ENCODE results near the gene COL5A1. TPM values are rescaled to one million over a fixed set of nuclear protein-coding genes. Genes with fewer than 3 reads are reported as not detected.
"Not testable (repeated sequence)": the region's sequence is repeated elsewhere in the genome, so short reads cannot be mapped to it uniquely, and the experiment has no call there.

COL5A1 gene
- total and polyA plus RNA-seq, 3 experiments from 2014 or later, result 0.02 to 0.43 (median 0.13) TPM

DNA sequence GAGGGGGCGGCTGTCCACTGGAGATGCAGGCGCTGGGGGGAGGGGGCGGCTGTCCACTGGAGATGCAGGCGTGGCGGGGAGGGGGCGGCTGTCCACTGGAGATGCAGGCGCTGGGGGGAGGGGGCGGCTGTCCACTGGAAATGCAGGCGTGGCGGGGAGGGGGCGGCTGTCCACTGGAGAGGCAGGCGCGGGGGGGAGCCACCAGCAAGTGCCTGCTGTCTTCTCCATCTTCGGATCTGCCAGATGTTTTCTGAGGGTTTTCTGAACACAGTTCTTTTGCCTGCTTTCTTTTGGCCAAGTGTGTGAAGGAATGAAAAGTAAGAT is 2.8 kb downstream of the COL5A1 start:
- POLR2A ChIA-PET; H3K4me3 ChIP-seq (ENCODE audit: low read length); H3K9me3 Mint-ChIP-seq; DNase-seq; H3K27me3 ChIP-seq (ENCODE audit: insufficient read depth, low read length, poor library complexity, severe bottlenecking); H3K36me3 ChIP-seq (ENCODE audit: insufficient read depth, low read length); H3K9me3 ChIP-seq (ENCODE audit: low read length); CTCF ChIA-PET; H3K4me1 ChIP-seq (ENCODE audit: insufficient read depth, low read length); H3K4me1 Mint-ChIP-seq; H3K36me3 Mint-ChIP-seq; H3K27ac ChIP-seq (ENCODE audit: low read depth, low read length); H3K27ac Mint-ChIP-seq: not testable (repeated sequence)
- Mint-ChIP-seq H3K27me3 (peaks cover 3 to 21% of the 10 kb centered on the region in 2 donors), H3K4me3 (peak overlapping the region in 1 of 7 donors; percentile 29)

DNA sequence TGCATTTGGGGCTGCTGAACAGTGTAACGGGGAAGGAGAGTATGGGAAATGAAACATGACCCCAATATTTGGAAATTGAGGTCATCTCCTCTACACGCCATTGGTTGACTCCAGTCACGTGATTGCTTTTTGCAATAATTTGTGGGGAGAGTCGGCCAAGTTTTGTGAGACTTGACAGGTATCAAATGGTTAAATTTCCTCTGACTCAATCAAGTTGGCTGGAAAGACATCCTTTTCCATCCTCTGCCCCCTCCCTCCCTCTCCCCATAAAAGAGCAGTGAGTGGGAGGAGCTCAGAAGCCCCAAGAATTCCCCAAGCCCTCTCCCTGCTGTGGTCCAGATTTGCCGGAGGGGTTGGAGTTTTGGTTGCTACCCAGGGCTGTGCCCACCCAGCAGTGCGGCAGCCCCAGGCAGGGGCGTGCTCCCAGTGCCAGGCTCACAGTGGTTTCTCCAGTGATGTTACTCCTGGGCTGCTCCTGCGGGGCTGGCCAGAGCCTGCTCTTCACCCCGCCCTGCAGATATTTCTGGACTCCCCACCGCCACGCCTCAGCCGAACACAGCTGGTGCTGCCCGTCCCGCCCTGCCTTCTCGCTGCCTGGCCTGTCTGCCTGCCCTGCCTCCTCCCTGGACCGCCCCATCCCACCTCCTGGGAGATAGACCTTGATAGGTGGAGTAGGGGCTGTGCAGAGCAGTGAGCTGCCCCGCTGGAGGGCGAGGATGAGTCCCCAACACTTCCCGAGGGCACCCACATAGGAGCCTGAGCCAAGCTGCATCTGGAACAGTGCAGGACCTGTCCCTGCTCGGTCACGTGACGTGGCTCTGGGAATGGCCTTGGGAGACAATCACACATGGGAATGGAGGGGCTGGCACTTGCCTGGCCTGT is 3.4 kb downstream of the COL5A1 start:
- no peaks in the 10 kb centered on the region for H3K27me3 ChIP-seq (ENCODE audit: insufficient read depth, low read length, poor library complexity, severe bottlenecking)
- H3K27ac ChIP-seq (ENCODE audit: low read depth, low read length), result no peak overlapping the region
- no peaks in the 10 kb centered on the region for H3K36me3 ChIP-seq (ENCODE audit: insufficient read depth, low read length)
- Mint-ChIP-seq H3K4me3 (peak overlapping the region in 1 of 7 donors; percentile 29), H3K27ac (no peak overlapping the region), H3K27me3 (peaks cover 3 to 23% of the 10 kb centered on the region in 2 donors), H3K4me1 (peaks cover 0 to 13% (median 5%) of the 10 kb centered on the region in 3 donors), H3K36me3 (no peaks in the 10 kb centered on the region), H3K9me3 (no peaks in the 10 kb centered on the region)
- H3K4me3 ChIP-seq (ENCODE audit: low read length), result no peak overlapping the region
- ChIA-PET CTCF (no interaction called here), POLR2A (no interaction called here)
- H3K4me1 ChIP-seq (ENCODE audit: insufficient read depth, low read length), result no peaks in the 10 kb centered on the region
- no peaks in the 10 kb centered on the region for H3K9me3 ChIP-seq (ENCODE audit: low read length)
- DNase-seq, result no peak

DNA sequence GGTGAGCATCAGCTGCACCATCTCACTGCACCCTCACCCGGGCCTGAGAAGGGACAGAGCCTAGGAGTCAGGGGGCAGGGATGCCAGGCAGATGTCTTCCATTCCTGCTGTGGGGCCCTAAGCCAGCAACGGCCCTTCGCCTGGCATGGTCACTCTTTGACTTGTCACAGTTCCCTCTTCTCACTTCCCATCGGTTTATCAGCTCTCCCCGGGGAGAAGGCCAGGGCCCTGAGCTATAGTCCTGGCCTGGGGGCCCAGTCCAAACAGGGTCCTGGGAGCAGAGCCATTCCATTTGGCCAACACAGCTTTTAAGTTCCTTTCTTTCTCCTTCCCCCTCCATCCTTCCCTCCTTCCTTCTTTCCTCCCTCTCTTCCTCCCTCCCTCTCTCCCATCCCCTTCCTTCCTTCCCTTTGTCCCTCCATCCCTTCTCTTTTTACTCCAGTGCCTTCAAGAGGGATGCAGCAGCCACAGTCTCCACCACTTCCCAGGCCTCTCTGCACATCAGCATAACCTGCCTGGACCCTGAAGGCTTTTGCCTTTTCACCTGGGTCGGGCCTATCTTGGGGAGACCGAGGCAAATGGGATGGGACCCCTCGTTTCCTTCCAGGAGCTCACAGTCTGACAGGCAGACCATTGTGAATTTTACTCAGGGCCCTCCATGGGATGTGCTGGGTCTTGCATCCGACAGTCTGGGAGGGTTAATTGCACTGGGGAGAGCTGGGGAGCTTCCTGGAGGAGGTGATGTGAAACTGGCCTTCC is 4.2 kb downstream of the COL5A1 start:
- POLR2A ChIA-PET, result no interaction called here
- Mint-ChIP-seq H3K36me3 (no peaks in the 10 kb centered on the region), H3K9me3 (no peaks in the 10 kb centered on the region), H3K27me3 (peaks cover 3 to 18% of the 10 kb centered on the region in 2 donors), H3K4me1 (peaks cover 0 to 13% (median 2%) of the 10 kb centered on the region in 3 donors), H3K4me3 (no peak overlapping the region), H3K27ac (peak overlapping the region in 2 of 8 donors; percentile 53 to 54)
- Histone ChIP-seq H3K27me3 (ENCODE audit: insufficient read depth, low read length, poor library complexity, severe bottlenecking) (no peaks in the 10 kb centered on the region), H3K4me3 (ENCODE audit: low read length) (no peak overlapping the region), H3K27ac (ENCODE audit: low read depth, low read length) (no peak overlapping the region), H3K9me3 (ENCODE audit: low read length) (no peaks in the 10 kb centered on the region), H3K4me1 (ENCODE audit: insufficient read depth, low read length) (no peaks in the 10 kb centered on the region), H3K36me3 (ENCODE audit: insufficient read depth, low read length) (no peaks in the 10 kb centered on the region)
- no peak for DNase-seq
- CTCF ChIA-PET, result no interaction called here

DNA sequence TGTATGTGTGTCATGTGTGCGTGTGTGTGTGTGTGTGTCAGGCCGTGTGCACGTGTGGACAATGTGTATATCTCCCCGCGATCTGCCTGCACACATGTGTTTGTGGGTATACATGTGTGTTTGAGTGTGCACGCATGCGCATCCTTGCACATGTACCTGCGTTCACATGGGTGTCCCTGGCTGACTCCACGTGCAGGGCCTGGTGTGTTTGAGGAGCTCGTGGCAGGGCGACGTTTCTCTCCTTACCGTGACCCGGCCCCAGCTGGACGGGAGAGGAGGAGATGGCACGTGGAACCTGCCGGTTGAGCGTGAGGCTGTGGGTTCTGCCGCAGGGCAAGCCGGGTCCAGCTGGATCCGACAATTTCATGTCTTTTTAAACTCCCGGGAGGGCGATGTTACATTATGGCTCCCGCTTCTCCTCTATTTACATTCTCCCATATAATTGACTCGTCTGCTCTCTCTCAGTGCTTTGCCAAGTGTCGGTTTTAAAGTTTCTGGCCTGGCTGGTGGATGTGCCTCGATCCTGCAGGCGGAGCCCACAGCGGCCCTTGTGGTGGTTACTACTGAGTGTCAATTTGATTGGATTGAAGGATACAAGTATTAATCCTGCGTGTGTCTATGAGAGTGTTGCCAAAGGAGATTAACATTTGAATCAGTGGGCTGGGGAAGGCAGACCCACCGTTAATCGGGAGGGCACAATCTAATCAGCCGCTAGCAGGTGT is 5.9 kb downstream of the COL5A1 start:
- H3K36me3 Mint-ChIP-seq, result no peaks in the 10 kb centered on the region
- no peak for DNase-seq
- Histone ChIP-seq H3K4me3 (ENCODE audit: low read length) (no peak overlapping the region), H3K27ac (ENCODE audit: low read depth, low read length) (no peak overlapping the region), H3K4me1 (ENCODE audit: insufficient read depth, low read length) (no peaks in the 10 kb centered on the region), H3K27me3 (ENCODE audit: insufficient read depth, low read length, poor library complexity, severe bottlenecking) (no peaks in the 10 kb centered on the region), H3K36me3 (ENCODE audit: insufficient read depth, low read length) (no peaks in the 10 kb centered on the region), H3K9me3 (ENCODE audit: low read length) (no peaks in the 10 kb centered on the region)
- H3K9me3 Mint-ChIP-seq, result no peaks in the 10 kb centered on the region
- peaks cover 2 to 23% of the 10 kb centered on the region in 2 donors for H3K27me3 Mint-ChIP-seq
- H3K4me3 Mint-ChIP-seq, result no peak overlapping the region
- peaks cover 0 to 12% (median 0%) of the 10 kb centered on the region in 3 donors for H3K4me1 Mint-ChIP-seq
- peak overlapping the region in 1 of 8 donors; percentile 70 for H3K27ac Mint-ChIP-seq
- POLR2A ChIA-PET, result no interaction called here
- CTCF ChIA-PET, result no interaction called here

DNA sequence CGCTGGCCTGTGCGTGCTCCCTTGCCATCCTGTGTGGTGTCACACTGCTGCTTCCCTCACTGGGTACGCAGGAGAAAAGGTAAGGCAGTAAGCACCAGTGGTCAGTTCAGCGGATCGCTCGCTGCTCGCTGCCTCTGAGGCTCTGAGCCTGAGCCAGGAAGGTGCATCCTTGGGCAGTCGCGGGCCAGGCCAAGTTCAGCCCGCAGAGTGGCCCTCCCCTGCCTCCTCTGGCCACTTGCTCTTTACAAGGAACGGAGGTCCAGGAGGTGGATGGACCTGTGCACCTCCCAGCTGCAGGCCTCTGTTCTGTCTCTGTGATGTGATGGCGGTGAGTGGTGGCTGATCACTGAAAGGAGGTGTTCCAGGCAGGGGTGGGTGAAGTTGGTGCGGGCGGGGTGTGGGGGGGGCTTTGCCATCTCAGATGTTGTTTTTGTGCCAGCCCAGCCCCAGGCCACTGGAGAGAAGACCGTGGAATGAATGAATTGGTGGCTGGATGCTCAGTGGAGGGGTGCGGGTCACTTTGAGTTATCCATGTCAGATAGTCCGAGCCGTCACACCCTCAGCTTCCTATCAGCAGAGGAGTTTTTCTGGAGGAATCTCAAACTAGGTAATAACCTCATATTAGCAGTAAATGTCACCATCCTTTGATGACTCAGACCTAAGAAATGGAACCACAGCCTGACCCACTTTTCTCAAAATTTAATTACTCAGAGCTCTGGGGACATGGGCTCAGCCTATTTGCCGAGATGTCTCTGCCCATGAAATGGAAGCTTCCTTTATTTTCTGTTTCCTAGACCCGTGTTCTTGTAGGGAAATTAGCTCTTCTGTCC is 7.3 kb downstream of the COL5A1 start:
- no peaks in the 10 kb centered on the region for H3K9me3 Mint-ChIP-seq
- Histone ChIP-seq H3K9me3 (ENCODE audit: low read length) (no peaks in the 10 kb centered on the region), H3K27me3 (ENCODE audit: insufficient read depth, low read length, poor library complexity, severe bottlenecking) (no peaks in the 10 kb centered on the region), H3K36me3 (ENCODE audit: insufficient read depth, low read length) (no peaks in the 10 kb centered on the region), H3K4me3 (ENCODE audit: low read length) (no peak overlapping the region), H3K27ac (ENCODE audit: low read depth, low read length) (no peak overlapping the region), H3K4me1 (ENCODE audit: insufficient read depth, low read length) (no peaks in the 10 kb centered on the region)
- peak overlapping the region in 5 of 8 donors; percentile 78 to 88 (median 88) for H3K27ac Mint-ChIP-seq
- CTCF ChIA-PET, result no interaction called here
- POLR2A ChIA-PET, result no interaction called here
- peak overlapping the region in 6 of 7 donors; percentile 23 to 71 (median 62) for H3K4me3 Mint-ChIP-seq
- H3K36me3 Mint-ChIP-seq, result no peaks in the 10 kb centered on the region
- H3K4me1 Mint-ChIP-seq, result peaks cover 0 to 11% (median 0%) of the 10 kb centered on the region in 3 donors
- H3K27me3 Mint-ChIP-seq, result peaks cover 1 to 13% of the 10 kb centered on the region in 2 donors
- DNase-seq, result peak in 1 of 5 donors; percentile 20

DNA sequence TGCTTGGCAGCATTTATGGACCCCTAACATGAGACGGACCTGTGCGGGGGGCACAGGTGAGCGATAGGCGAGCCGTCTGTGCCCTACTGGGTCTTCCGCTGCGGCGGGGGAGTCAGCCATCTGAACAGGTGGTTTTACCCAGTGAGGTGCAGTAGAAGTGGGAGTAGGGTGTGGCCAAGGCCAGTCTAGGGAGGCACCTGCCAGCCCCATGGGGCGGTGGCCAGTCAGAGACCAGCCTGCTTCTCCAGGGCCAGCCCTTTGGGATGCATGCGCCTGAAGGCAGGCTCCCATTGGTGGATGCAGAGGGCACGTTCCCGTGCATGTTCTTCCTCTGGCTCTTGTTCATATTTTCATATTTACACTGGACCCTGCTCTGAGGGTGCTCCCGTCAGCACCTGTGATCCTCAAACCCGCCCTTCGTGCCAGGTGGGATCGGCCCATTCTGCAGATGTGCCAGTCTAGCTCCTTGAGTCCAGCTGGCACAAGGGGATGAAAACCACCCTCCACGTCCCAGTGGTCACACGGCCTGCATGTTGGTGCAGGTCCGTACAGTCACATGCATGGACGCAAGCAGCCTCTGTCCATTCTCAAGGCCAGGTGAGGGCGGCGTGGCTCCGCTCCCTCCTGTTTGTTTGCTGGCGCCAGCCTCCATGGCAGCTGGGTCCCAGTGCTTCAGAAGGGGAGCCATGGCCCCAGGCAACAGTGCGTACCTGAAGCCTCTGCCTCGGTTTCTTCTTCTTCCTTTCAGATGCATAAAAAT is 9.0 kb downstream of the COL5A1 start:
- no peaks in the 10 kb centered on the region for H3K9me3 Mint-ChIP-seq
- H3K27me3 Mint-ChIP-seq, result peaks cover 1 to 9% of the 10 kb centered on the region in 2 donors
- Histone ChIP-seq H3K4me3 (ENCODE audit: low read length) (no peak overlapping the region), H3K9me3 (ENCODE audit: low read length) (no peaks in the 10 kb centered on the region), H3K4me1 (ENCODE audit: insufficient read depth, low read length) (no peaks in the 10 kb centered on the region), H3K27ac (ENCODE audit: low read depth, low read length) (no peak overlapping the region), H3K36me3 (ENCODE audit: insufficient read depth, low read length) (no peaks in the 10 kb centered on the region), H3K27me3 (ENCODE audit: insufficient read depth, low read length, poor library complexity, severe bottlenecking) (no peaks in the 10 kb centered on the region)
- H3K4me1 Mint-ChIP-seq, result peaks cover 0 to 11% (median 0%) of the 10 kb centered on the region in 3 donors
- no peak for DNase-seq
- ChIA-PET POLR2A (no interaction called here), CTCF (no interaction called here)
- no peaks in the 10 kb centered on the region for H3K36me3 Mint-ChIP-seq
- H3K27ac Mint-ChIP-seq, result peak overlapping the region in 1 of 8 donors; percentile 55
- no peak overlapping the region for H3K4me3 Mint-ChIP-seq

DNA sequence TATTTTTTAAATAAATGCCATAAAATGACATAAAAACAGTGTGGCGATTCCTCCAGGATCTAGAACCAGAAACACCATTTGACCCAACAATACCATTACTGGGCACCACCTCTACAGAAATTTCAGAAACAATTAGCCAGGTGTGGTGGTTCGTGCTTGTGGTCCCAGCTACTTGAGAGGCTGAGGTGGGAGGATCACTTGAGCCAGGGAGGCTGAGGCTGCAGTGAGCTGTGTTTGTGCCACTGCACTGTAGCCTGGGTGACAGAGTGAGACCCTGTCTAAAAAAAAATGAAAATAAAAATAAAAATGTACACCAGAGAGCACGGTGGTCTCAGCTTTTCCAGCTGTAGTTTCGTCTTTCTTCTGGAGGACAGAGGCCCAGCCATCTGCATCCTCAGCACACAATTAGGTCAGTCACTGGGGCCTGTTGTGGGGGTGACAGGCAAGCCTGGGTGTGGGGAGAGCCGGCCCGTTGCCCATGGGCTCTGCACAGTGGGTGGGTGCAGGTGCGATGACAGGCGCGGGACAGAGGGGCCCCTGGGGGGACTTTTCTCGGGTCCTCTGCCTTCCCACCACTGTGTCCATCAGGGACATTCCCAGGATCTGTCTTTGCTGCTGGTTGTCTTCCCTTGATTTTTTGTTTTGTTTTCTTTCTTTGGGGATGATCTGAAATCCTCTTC is 9.8 kb downstream of the COL5A1 start:
- Histone ChIP-seq H3K4me1 (ENCODE audit: insufficient read depth, low read length) (no peaks in the 10 kb centered on the region), H3K27ac (ENCODE audit: low read depth, low read length) (no peak overlapping the region), H3K9me3 (ENCODE audit: low read length) (no peaks in the 10 kb centered on the region), H3K27me3 (ENCODE audit: insufficient read depth, low read length, poor library complexity, severe bottlenecking) (no peaks in the 10 kb centered on the region), H3K4me3 (ENCODE audit: low read length) (no peak overlapping the region), H3K36me3 (ENCODE audit: insufficient read depth, low read length) (no peaks in the 10 kb centered on the region)
- DNase-seq, result no peak
- Mint-ChIP-seq H3K27ac (no peak overlapping the region), H3K36me3 (no peaks in the 10 kb centered on the region), H3K27me3 (peaks cover 1 to 9% of the 10 kb centered on the region in 2 donors), H3K4me1 (peaks cover 0 to 11% (median 0%) of the 10 kb centered on the region in 3 donors), H3K9me3 (no peaks in the 10 kb centered on the region), H3K4me3 (no peak overlapping the region)
- ChIA-PET CTCF (no interaction called here), POLR2A (no interaction called here)
